Omental fat pad (tissue), 4 donors: ENCODE data around the gene APOBEC2. TPM values are rescaled to one million over a fixed set of nuclear protein-coding genes. Genes with fewer than 3 reads are reported as not detected.
"Not testable (repeated sequence)": the region's sequence is repeated elsewhere in the genome, so short reads cannot be mapped to it uniquely, and the experiment has no call there.

Experiments used
- ATAC-seq: fragments of 150-250 bp; one replicate; pipeline ENCODE4 v1.9.1; 2016; ENCODE audit warnings: mild to moderate bottlenecking, moderate library complexity; ENCODE audit not compliant: low FRiP score
- DNase-seq: peaks from one replicate; pipeline ENCODE4 v3.0.0-alpha.2; 2019; ENCODE audit warnings: low spot score
- CTCF ChIP-seq, 3 donors: fragments of 450-650 bp; IDR thresholded peaks; one replicate each; pipeline ENCODE4 v1.5.1; 2016 to 2017; ENCODE audit warnings: antibody characterized with exemption in 3 of 3, mild to moderate bottlenecking in 3 of 3, moderate library complexity in 2 of 3
- total RNA-seq, 4 donors: library from RNA; depleted of rRNA; stranded (reverse); fragments of >200 nt; gene quantifications; one replicate each; pipeline ENCODE4 v1.1.0, GENCODE V29; 2016

Gene APOBEC2
- total RNA-seq = not detected

GRCh38 chr6:41053041-41053440, at the start of gene APOBEC2:
Gene APOBEC2, plus strand, starts transcription at chr6:41053202. Its CDS starts 146 bp downstream, at chr6:41053348.
- ATAC-seq = no peak

GRCh38 chr6:41006217-41006616, 46.8 kb upstream of the APOBEC2 start:
- DNase-seq = peak; percentile 31

More at GRCh38 chr6:41053041-41053440, at the start of gene APOBEC2:
- TF ChIP-seq CTCF (IDR thresholded peaks at IDR 0.05) = no peak
- no peak for DNase-seq

GRCh38 chr6:41006980-41007379, 46.0 kb upstream of the APOBEC2 start:
- DNase-seq, ATAC-seq: not testable (repeated sequence)

More at GRCh38 chr6:41006217-41006616, 46.8 kb upstream of the APOBEC2 start:
- ATAC-seq = not testable (repeated sequence)

- no peak for TF ChIP-seq CTCF (IDR thresholded peaks at IDR 0.05)
- no peak for ATAC-seq
- DNase-seq = no peak
These were observed 45.0 kb upstream of the APOBEC2 start for GRCh38 chr6:41008011-41008410.

GRCh38 chr6:41009669-41010068, 43.3 kb upstream of the APOBEC2 start:
- no peak for ATAC-seq
- no peak for TF ChIP-seq CTCF (IDR thresholded peaks at IDR 0.05)
- no peak for DNase-seq

GRCh38 chr6:41011673-41012072, 41.3 kb upstream of the APOBEC2 start:
- no peak for TF ChIP-seq CTCF (IDR thresholded peaks at IDR 0.05)
- ATAC-seq (no peak), DNase-seq (no peak)

GRCh38 chr6:41013466-41014153, 39.4 kb upstream of the APOBEC2 start:
- no peak for TF ChIP-seq CTCF (IDR thresholded peaks at IDR 0.05)
- ATAC-seq = no peak
- no peak for DNase-seq

GRCh38 chr6:41014780-41015179, 38.2 kb upstream of the APOBEC2 start:
- no peak for ATAC-seq
- TF ChIP-seq CTCF (IDR thresholded peaks at IDR 0.05) = no peak
- DNase-seq = no peak

GRCh38 chr6:41015860-41016259, 37.1 kb upstream of the APOBEC2 start:
- ATAC-seq = not testable (repeated sequence)

More at GRCh38 chr6:41015860-41016259, 37.1 kb upstream of the APOBEC2 start:
- not testable (repeated sequence) for DNase-seq
